Measurements from ENCODE around the gene SPACA4.

The SPACA4 gene

GRCh38 chr19:48644355-48644754 is 37.8 kb downstream of the SPACA4 start:
- H3K36me3 ChIP-seq (replicated peaks; ENCODE audit: insufficient read depth, low read length), result no peaks in the 10 kb centered on the region
- H3K27me3 ChIP-seq (replicated peaks; ENCODE audit: insufficient read depth, low read length), result peaks cover 39% of the 10 kb centered on the region
- TF ChIP-seq CTCF (IDR thresholded peaks at IDR 0.05; ENCODE audit: low read length) (no peak), EZH2phosphoT487 (IDR thresholded peaks at IDR 0.05; ENCODE audit: low read length) (no peak), EZH2 (optimal IDR thresholded peaks at IDR 0.05; ENCODE audit: low read depth, low read length) (no peak)
- no peak overlapping the region for H2AFZ ChIP-seq (ENCODE audit: low read length)
- DNase-seq, result no peak
- no peak overlapping the region for H3K4me2 ChIP-seq (ENCODE audit: low read depth, low read length)
- no peaks in the 10 kb centered on the region for H3K9me3 ChIP-seq (replicated peaks; ENCODE audit: insufficient read depth, low read length)
- no peaks in the 10 kb centered on the region; the same call in 1 of the 2 replicates for H3F3A ChIP-seq (ENCODE audit: insufficient read depth, low read length)
- H3K27ac ChIP-seq (ENCODE audit: low read length), result no peak overlapping the region
- H3K9ac ChIP-seq (ENCODE audit: low read length), result no peak overlapping the region
- H3K79me2 ChIP-seq (ENCODE audit: low read length), result no peaks in the 10 kb centered on the region
- H3K4me1 ChIP-seq (ENCODE audit: low read length), result peaks cover 5% of the 10 kb centered on the region; the same call in 1 of the 2 replicates
- H3K9me2 ChIP-seq (replicated peaks; ENCODE audit: insufficient read depth, low read length), result no peaks in the 10 kb centered on the region
- H4K20me1 ChIP-seq (ENCODE audit: insufficient read depth, low read length), result no peaks in the 10 kb centered on the region
- H3K4me3 ChIP-seq (ENCODE audit: low read length), result no peak overlapping the region

- Histone ChIP-seq H3K36me3 (replicated peaks; ENCODE audit: insufficient read depth, low read length) (no peaks in the 10 kb centered on the region), H3K27ac (ENCODE audit: low read length) (no peak overlapping the region), H3K9me3 (replicated peaks; ENCODE audit: insufficient read depth, low read length) (no peaks in the 10 kb centered on the region), H3K9me2 (replicated peaks; ENCODE audit: insufficient read depth, low read length) (no peaks in the 10 kb centered on the region), H3F3A (ENCODE audit: insufficient read depth, low read length) (no peaks in the 10 kb centered on the region; the same call in 1 of the 2 replicates), H2AFZ (ENCODE audit: low read length) (peak overlapping the region; percentile 68), H3K4me1 (ENCODE audit: low read length) (peaks cover 7% of the 10 kb centered on the region; the same call in 1 of the 2 replicates), H3K79me2 (ENCODE audit: low read length) (no peaks in the 10 kb centered on the region), H3K27me3 (replicated peaks; ENCODE audit: insufficient read depth, low read length) (peaks cover 39% of the 10 kb centered on the region), H3K9ac (ENCODE audit: low read length) (no peak overlapping the region), H3K4me3 (ENCODE audit: low read length) (peak overlapping the region; percentile 57), H3K4me2 (ENCODE audit: low read depth, low read length) (peak overlapping the region; percentile 81), H4K20me1 (ENCODE audit: insufficient read depth, low read length) (no peaks in the 10 kb centered on the region)
- peak; percentile 66 for DNase-seq
- TF ChIP-seq CTCF (IDR thresholded peaks at IDR 0.05; ENCODE audit: low read length), result no peak
- no peak for TF ChIP-seq EZH2phosphoT487 (IDR thresholded peaks at IDR 0.05; ENCODE audit: low read length)
- no peak for TF ChIP-seq EZH2 (optimal IDR thresholded peaks at IDR 0.05; ENCODE audit: low read depth, low read length)
Measured at GRCh38 chr19:48644839-48645619, 38.5 kb downstream of the SPACA4 start.

GRCh38 chr19:48645620-48646000 is 39.1 kb downstream of the SPACA4 start:
- H3K27ac ChIP-seq (ENCODE audit: low read length), result no peak overlapping the region
- H3K4me1 ChIP-seq (ENCODE audit: low read length), result peaks cover 7% of the 10 kb centered on the region; the same call in 1 of the 2 replicates

More at GRCh38 chr19:48645620-48646000, 39.1 kb downstream of the SPACA4 start:
- H3K9me3 ChIP-seq (replicated peaks; ENCODE audit: insufficient read depth, low read length), result no peaks in the 10 kb centered on the region
- H4K20me1 ChIP-seq (ENCODE audit: insufficient read depth, low read length), result no peaks in the 10 kb centered on the region
- H3K36me3 ChIP-seq (replicated peaks; ENCODE audit: insufficient read depth, low read length), result no peaks in the 10 kb centered on the region
- peaks cover 39% of the 10 kb centered on the region for H3K27me3 ChIP-seq (replicated peaks; ENCODE audit: insufficient read depth, low read length)
- no peak overlapping the region; the same call in 1 of the 2 replicates for H3K9ac ChIP-seq (ENCODE audit: low read length)
- H2AFZ ChIP-seq (ENCODE audit: low read length), result peak overlapping the region; percentile 68
- peak overlapping the region; percentile 81 for H3K4me2 ChIP-seq (ENCODE audit: low read depth, low read length)
- H3F3A ChIP-seq (ENCODE audit: insufficient read depth, low read length), result no peaks in the 10 kb centered on the region; the same call in 1 of the 2 replicates
- H3K9me2 ChIP-seq (replicated peaks; ENCODE audit: insufficient read depth, low read length), result no peaks in the 10 kb centered on the region
- no peaks in the 10 kb centered on the region for H3K79me2 ChIP-seq (ENCODE audit: low read length)
- DNase-seq, result no peak
- peak overlapping the region; percentile 57 for H3K4me3 ChIP-seq (ENCODE audit: low read length)
- no peak for TF ChIP-seq EZH2 (optimal IDR thresholded peaks at IDR 0.05; ENCODE audit: low read depth, low read length)
- no peak for TF ChIP-seq EZH2phosphoT487 (IDR thresholded peaks at IDR 0.05; ENCODE audit: low read length)
- TF ChIP-seq CTCF (IDR thresholded peaks at IDR 0.05; ENCODE audit: low read length), result no peak

All from MM.1S (cell line).